IPS DF 6.9 (cell line): Measurements from ENCODE around the gene NCOA3.

Source experiments
- DNase-seq: peaks from one replicate; pipeline ENCODE4 v3.0.0-alpha.2; 2013; ENCODE audit warnings: low read depth, low spot score
- H3K27ac ChIP-seq: one replicate; pipeline ENCODE4 v1.5.1; 2013; ENCODE audit warnings: low read length, control low read depth
- H3K27me3 ChIP-seq: 2 replicates; pipeline ENCODE4 v1.6.1; 2013; ENCODE audit warnings: mild to moderate bottlenecking, low read length; ENCODE audit not compliant: control insufficient read depth, insufficient read depth
- H3K36me3 ChIP-seq: 2 replicates; pipeline ENCODE4 v1.6.1; 2013; ENCODE audit warnings: low read length; ENCODE audit not compliant: control insufficient read depth, insufficient read depth
- H3K4me1 ChIP-seq: 2 replicates; pipeline ENCODE4 v1.6.1; 2013; ENCODE audit warnings: low read length; ENCODE audit not compliant: control insufficient read depth, insufficient read depth
- H3K4me3 ChIP-seq: 2 replicates; pipeline ENCODE4 v1.5.1; 2013; ENCODE audit warnings: mild to moderate bottlenecking, low read length
- H3K9me3 ChIP-seq: 2 replicates; pipeline ENCODE4 v1.6.1; 2013; ENCODE audit warnings: low read length, inconsistent platforms; ENCODE audit not compliant: control insufficient read depth, insufficient read depth
- WGBS: extraction: QIAGEN DNeasy Blood & Tissue Kit; methylation state at CpG from one replicate; pipeline ENCODE4 v1.1.7; 2013; ENCODE audit warnings: mixed read lengths, missing lambda C conversion rate; ENCODE audit not compliant: insufficient read length, insufficient coverage; 5-methylcytosine and 5-hydroxymethylcytosine counted together

Gene NCOA3

DNA sequence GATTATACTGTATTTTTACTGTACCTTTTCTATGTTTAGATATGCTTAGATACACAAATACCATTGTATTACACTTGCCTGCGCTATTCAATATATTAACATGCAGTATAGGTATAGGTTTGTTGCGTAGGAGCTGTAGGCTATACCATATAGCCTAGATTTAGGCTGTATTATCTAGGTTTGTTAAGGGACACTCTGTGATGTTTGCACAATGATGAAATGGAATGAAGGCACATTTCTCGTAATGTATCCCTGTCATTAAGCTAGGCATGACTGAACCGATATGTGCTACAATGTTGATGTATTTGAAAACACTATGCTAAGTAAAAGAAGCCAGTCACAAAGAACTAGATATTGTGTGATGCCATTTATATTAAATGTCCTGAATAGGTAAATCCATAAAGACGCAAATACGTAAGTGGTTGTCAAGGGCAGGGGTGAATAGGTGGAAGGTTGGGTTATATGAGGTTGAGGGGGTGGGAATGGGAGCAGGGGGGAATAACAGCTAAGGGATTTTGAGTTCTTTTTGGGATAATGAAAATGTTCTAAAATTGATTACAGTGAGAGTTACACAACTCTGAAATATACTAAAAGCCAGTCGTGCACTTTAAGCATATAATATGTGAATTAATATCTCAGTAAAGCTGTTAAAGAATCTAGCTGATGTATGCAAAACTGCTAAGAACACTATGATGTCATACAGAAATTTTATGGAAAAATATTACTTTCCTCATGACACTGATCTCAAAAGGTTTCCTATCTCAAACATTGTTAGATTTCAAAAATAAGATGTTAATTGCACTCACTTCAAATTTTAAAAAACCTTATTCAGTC is 97.4 kb downstream of the NCOA3 start:
- H3K9me3 ChIP-seq: no peaks in the 10 kb centered on the region
- WGBS: 100% methylated on average over 2 of the region's 7 CpGs
- H3K36me3 ChIP-seq: no peaks in the 10 kb centered on the region

GRCh38 chr20:47600967-47601547 is 99.4 kb downstream of the NCOA3 start:
- no peak overlapping the region for H3K27ac ChIP-seq

More for the DNA sequence above, 97.4 kb downstream of the NCOA3 start:
- Histone ChIP-seq H3K4me1 (no peaks in the 10 kb centered on the region), H3K27me3 (no peaks in the 10 kb centered on the region), H3K27ac (no peak overlapping the region), H3K4me3 (no peak overlapping the region)
- DNase-seq: no peak

GRCh38 chr20:47603260-47603659 is 101.6 kb downstream of the NCOA3 start:
- DNase-seq: no peak
- WGBS: no CpG with 5 or more reads among the region's 9 CpGs
- no peaks in the 10 kb centered on the region for H3K4me1 ChIP-seq

More at GRCh38 chr20:47600967-47601547, 99.4 kb downstream of the NCOA3 start:
- Histone ChIP-seq H3K36me3 (no peaks in the 10 kb centered on the region), H3K4me1 (no peaks in the 10 kb centered on the region), H3K4me3 (no peak overlapping the region), H3K9me3 (no peaks in the 10 kb centered on the region), H3K27me3 (no peaks in the 10 kb centered on the region)
- no peak for DNase-seq
- WGBS: no CpG with 5 or more reads among the region's 9 CpGs

GRCh38 chr20:47605673-47606413 is 104.2 kb downstream of the NCOA3 start:
- Histone ChIP-seq H3K4me3 (no peak overlapping the region), H3K9me3 (no peaks in the 10 kb centered on the region), H3K4me1 (no peaks in the 10 kb centered on the region), H3K27ac (no peak overlapping the region), H3K36me3 (no peaks in the 10 kb centered on the region), H3K27me3 (no peaks in the 10 kb centered on the region)
- DNase-seq: no peak
- WGBS: no CpG with 5 or more reads among the region's 9 CpGs

More at GRCh38 chr20:47603260-47603659, 101.6 kb downstream of the NCOA3 start:
- Histone ChIP-seq H3K27ac (no peak overlapping the region), H3K4me3 (no peak overlapping the region), H3K36me3 (no peaks in the 10 kb centered on the region), H3K27me3 (no peaks in the 10 kb centered on the region), H3K9me3 (no peaks in the 10 kb centered on the region)

DNA sequence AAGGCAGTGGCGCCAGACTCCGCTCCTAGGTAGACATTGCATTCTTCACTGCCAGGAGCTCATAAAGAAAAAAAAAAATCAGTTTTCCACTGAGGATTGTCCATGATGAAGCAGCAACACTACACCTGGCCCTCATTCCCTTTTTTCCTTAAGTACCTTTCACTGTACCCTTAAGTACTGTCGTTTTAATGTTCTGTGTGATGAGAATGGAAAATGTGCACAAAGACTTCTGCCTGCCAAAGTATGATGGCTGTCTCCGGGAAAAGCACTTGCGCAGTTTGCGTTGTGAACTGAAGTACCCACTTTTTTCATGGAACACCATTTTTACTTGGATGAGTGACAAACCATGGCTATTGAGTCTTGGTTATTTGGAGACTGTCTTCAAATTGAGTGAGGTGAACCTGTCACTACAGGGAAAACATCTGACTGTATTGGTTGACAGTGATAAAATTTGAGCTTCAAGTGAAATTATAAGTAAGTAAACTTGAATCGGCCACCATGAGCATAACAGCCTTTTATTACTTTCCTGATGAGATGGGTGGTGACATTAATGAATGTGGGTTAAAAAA is 104.8 kb downstream of the NCOA3 start:
- DNase-seq: no peak
- Histone ChIP-seq H3K9me3 (no peaks in the 10 kb centered on the region), H3K4me3 (no peak overlapping the region), H3K36me3 (no peaks in the 10 kb centered on the region), H3K4me1 (no peaks in the 10 kb centered on the region), H3K27ac (no peak overlapping the region), H3K27me3 (no peaks in the 10 kb centered on the region)
- WGBS: no CpG with 5 or more reads among the region's 7 CpGs

DNA sequence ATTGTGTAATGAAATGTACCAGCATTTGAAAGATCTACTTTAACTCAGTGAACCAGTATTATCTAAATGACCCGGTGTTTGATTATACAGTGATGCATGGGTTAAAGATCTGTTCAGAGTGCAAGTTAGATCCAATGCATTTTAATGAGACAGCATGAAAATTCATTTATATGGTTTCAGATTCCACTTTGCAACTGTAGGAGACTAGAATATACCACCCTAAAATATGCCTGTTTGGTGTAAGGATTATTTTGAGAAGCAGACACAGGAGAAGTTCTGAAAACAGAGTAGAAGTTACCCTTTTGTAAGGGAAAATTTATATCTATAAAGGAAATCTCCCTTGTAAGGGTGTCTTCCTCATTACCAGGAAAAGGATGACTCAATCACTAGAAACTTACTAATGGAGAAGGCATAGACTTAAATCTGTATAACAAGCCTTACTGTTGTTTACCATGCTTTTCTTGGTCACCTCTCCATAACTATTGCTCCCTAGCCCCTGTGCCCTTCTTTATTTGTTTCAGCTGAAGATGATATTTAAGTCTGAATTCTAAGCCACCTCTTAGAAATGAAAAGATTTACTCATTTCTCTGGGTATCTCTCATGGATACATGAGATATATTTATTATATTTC is 105.4 kb downstream of the NCOA3 start:
- H3K4me1 ChIP-seq: no peaks in the 10 kb centered on the region
- H3K9me3 ChIP-seq: no peaks in the 10 kb centered on the region
- no peak overlapping the region for H3K27ac ChIP-seq
- WGBS: no CpG with 5 or more reads among the region's 1 CpG
- H3K27me3 ChIP-seq: no peaks in the 10 kb centered on the region
- no peaks in the 10 kb centered on the region for H3K36me3 ChIP-seq
- DNase-seq: no peak
- no peak overlapping the region for H3K4me3 ChIP-seq

- Histone ChIP-seq H3K4me3 (no peak overlapping the region), H3K4me1 (no peaks in the 10 kb centered on the region), H3K9me3 (no peaks in the 10 kb centered on the region), H3K27ac (no peak overlapping the region), H3K36me3 (no peaks in the 10 kb centered on the region), H3K27me3 (no peaks in the 10 kb centered on the region)
- WGBS: no CpG with 5 or more reads among the region's 5 CpGs
- no peak for DNase-seq
Observed at GRCh38 chr20:47609001-47609400, 107.3 kb downstream of the NCOA3 start.

DNA sequence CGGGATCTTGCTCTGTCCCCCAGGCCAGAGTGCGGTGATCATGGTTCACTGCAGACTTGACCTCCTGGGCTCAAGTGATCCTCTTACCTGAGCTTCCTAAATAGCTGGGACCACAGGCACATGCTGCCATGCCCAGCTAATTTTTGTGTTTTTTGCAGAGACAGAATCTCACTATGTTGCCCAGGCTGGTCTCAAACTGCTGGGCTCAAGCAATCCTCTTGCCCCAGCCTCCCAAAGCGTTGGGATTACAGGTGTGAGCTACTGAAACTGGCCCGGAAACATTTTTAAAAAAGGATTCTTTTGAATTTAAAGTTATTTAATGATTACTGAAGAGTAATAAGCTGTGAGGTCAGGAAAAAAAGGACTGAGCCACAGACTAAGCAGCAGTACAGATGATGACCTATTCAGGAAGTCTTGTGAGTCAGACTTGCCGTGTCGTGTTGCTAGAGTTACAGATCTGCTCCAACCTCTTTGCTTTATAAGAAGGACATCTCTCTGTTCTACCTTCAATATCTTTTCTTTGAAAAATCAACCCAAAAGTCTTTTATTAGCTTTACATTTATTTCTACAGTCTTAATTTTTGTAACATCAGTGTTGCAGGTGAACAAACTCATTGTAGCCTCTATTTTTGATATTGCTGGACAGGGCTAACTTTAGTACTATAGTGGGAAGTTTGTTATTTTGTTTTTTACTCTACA is 108.7 kb downstream of the NCOA3 start:
- no peak overlapping the region for H3K27ac ChIP-seq
- no peak for DNase-seq
- WGBS: no CpG with 5 or more reads among the region's 6 CpGs
- no peaks in the 10 kb centered on the region for H3K9me3 ChIP-seq
- H3K36me3 ChIP-seq: no peaks in the 10 kb centered on the region
- no peaks in the 10 kb centered on the region for H3K4me1 ChIP-seq
- no peak overlapping the region for H3K4me3 ChIP-seq
- no peaks in the 10 kb centered on the region for H3K27me3 ChIP-seq

DNA sequence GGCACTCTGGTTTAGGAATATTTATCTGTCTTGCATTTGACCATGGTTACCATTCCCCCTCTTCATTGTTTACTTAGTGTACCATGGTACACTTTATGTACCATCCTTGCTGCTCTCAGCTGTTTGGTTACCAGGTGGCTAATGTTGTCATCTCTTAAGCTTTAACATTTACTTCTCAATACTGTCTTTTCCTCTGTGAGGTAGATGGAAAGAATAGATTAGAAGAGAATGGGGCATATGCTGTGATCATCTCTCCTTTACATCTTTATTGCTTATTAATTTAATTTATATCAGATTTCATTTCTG is 109.2 kb downstream of the NCOA3 start:
- H3K4me3 ChIP-seq: no peak overlapping the region
- H3K27ac ChIP-seq: no peak overlapping the region

GRCh38 chr20:47611785-47612184 is 110.1 kb downstream of the NCOA3 start:
- WGBS: no CpG with 5 or more reads among the region's 9 CpGs
- H3K27me3 ChIP-seq: no peaks in the 10 kb centered on the region

More for the DNA sequence above, 109.2 kb downstream of the NCOA3 start:
- H3K9me3 ChIP-seq: no peaks in the 10 kb centered on the region
- no peak for DNase-seq
- no peaks in the 10 kb centered on the region for H3K4me1 ChIP-seq
- no peaks in the 10 kb centered on the region for H3K36me3 ChIP-seq
- H3K27me3 ChIP-seq: no peaks in the 10 kb centered on the region

More at GRCh38 chr20:47611785-47612184, 110.1 kb downstream of the NCOA3 start:
- no peaks in the 10 kb centered on the region for H3K4me1 ChIP-seq
- no peaks in the 10 kb centered on the region for H3K9me3 ChIP-seq
- DNase-seq: no peak
- H3K4me3 ChIP-seq: no peak overlapping the region
- no peak overlapping the region for H3K27ac ChIP-seq
- no peaks in the 10 kb centered on the region for H3K36me3 ChIP-seq
